ENCODE measurements around the gene COL5A2.

Gene COL5A2

DNA sequence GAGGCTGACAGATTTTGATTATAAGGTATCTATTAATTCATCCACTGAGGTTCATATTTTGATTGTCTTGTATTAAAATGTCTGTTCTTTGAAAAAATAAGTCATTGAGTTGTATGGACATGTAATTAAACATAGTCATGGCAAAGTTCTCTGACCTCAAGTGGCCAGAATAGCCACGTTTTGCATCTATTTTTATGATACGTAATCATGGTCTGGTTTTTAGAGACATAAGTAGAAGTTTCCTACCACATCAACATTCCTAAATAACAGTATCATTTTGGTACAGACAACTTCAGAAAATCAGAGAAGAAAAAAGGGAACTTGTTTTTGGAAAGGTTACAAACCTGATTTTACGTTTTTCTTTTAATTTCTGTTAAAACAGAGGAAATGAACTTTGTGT, 47.6 kb downstream of the COL5A2 start:
- DNase-seq (ENCODE audit: low read depth), result no peak
- TF ChIP-seq, protein P1, sequence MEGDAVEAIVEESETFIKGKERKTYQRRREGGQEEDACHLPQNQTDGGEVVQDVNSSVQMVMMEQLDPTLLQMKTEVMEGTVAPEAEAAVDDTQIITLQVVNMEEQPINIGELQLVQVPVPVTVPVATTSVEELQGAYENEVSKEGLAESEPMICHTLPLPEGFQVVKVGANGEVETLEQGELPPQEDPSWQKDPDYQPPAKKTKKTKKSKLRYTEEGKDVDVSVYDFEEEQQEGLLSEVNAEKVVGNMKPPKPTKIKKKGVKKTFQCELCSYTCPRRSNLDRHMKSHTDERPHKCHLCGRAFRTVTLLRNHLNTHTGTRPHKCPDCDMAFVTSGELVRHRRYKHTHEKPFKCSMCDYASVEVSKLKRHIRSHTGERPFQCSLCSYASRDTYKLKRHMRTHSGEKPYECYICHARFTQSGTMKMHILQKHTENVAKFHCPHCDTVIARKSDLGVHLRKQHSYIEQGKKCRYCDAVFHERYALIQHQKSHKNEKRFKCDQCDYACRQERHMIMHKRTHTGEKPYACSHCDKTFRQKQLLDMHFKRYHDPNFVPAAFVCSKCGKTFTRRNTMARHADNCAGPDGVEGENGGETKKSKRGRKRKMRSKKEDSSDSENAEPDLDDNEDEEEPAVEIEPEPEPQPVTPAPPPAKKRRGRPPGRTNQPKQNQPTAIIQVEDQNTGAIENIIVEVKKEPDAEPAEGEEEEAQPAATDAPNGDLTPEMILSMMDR (IDR thresholded peaks at IDR 0.05; ENCODE audit: low read length, missing control alignments), result no peak
- no peak overlapping the region for H3K4me3 ChIP-seq (replicated peaks; ENCODE audit: low read depth, low read length)

- H3K4me3 ChIP-seq (replicated peaks; ENCODE audit: low read depth, low read length), result no peak overlapping the region
- TF ChIP-seq, protein P1 (IDR thresholded peaks at IDR 0.05; ENCODE audit: low read length, missing control alignments), result no peak
Measured at GRCh38 chr2:189129971-189130370, 49.6 kb downstream of the COL5A2 start.

GRCh38 chr2:189128970-189129369, 50.6 kb downstream of the COL5A2 start:
- TF ChIP-seq, protein P1 (IDR thresholded peaks at IDR 0.05; ENCODE audit: low read length, missing control alignments), result no peak
- DNase-seq (ENCODE audit: low read depth), result no peak
- no peak overlapping the region for H3K4me3 ChIP-seq (replicated peaks; ENCODE audit: low read depth, low read length)

More at GRCh38 chr2:189129971-189130370, 49.6 kb downstream of the COL5A2 start:
- DNase-seq (ENCODE audit: low read depth), result peak; percentile 73

GRCh38 chr2:189127756-189128155, 51.8 kb downstream of the COL5A2 start:
- DNase-seq (ENCODE audit: low read depth), result no peak
- TF ChIP-seq, protein P1 (IDR thresholded peaks at IDR 0.05; ENCODE audit: low read length, missing control alignments), result no peak
- no peak overlapping the region for H3K4me3 ChIP-seq (replicated peaks; ENCODE audit: low read depth, low read length)

- TF ChIP-seq, protein P1 (IDR thresholded peaks at IDR 0.05; ENCODE audit: low read length, missing control alignments), result no peak
- no peak overlapping the region for H3K4me3 ChIP-seq (replicated peaks; ENCODE audit: low read depth, low read length)
- no peak for DNase-seq (ENCODE audit: low read depth)
Measured at GRCh38 chr2:189125195-189125594, 54.4 kb downstream of the COL5A2 start.

- DNase-seq (ENCODE audit: low read depth), result no peak
- H3K4me3 ChIP-seq (replicated peaks; ENCODE audit: low read depth, low read length), result no peak overlapping the region
- TF ChIP-seq, protein P1 (IDR thresholded peaks at IDR 0.05; ENCODE audit: low read length, missing control alignments), result no peak
Measured at GRCh38 chr2:189124175-189124574, 55.4 kb downstream of the COL5A2 start.

- no peak for DNase-seq (ENCODE audit: low read depth)
- TF ChIP-seq, protein P1 (IDR thresholded peaks at IDR 0.05; ENCODE audit: low read length, missing control alignments), result no peak
- H3K4me3 ChIP-seq (replicated peaks; ENCODE audit: low read depth, low read length), result no peak overlapping the region
Measured at GRCh38 chr2:189118386-189118785, 61.2 kb downstream of the COL5A2 start.

All from fibroblast of pulmonary artery (primary cell).